GM13976 (cell line): ENCODE results near the gene WTAP.
"Not testable (repeated sequence)": the region's sequence is repeated elsewhere in the genome, so short reads cannot be mapped to it uniquely, and the experiment has no call there.

Experiments
- DNase-seq: peaks from one replicate; pipeline ENCODE4 v3.0.0; 2012; ENCODE audit warnings: low spot score
- in situ Hi-C: fragments of 300-500 bp; cut with MboI; formaldehyde crosslinking; loops from one replicate; pipeline ENCODE4 v1.12.0; 2022; ENCODE audit warnings: low sequenced_read_pairs, mixed read lengths, inconsistent platforms; ENCODE audit not compliant: unreplicated experiment
- TF ChIP-seq, protein P1 (sequence below): IDR thresholded peaks from 2 replicates; pipeline ENCODE4 v1.5.1; 2012; ENCODE audit warnings: borderline replicate concordance, mild to moderate bottlenecking; ENCODE audit not compliant: insufficient read depth; ENCODE audit errors: extremely low read depth, missing control alignments, control extremely low read depth

Gene WTAP

DNA sequence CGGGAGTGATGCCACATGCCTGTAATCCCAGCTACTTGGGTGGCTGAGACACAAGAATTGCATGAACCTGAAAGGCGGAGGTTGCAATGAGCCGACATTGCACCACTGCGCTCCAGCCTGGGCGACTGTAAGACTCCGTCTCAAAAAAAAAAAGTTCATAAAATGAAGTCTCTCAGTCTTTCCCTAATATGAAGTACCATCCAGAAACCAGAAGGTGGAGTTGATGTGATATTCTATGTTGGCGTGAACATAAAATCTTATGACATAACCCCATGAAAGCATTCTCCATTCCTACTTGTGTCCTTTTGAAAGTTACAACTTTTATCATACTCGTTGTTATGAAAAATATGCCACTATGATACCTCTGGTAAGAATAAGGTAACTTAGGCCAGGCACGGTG is 40.0 kb upstream of the WTAP start:
- no peak for DNase-seq

DNA sequence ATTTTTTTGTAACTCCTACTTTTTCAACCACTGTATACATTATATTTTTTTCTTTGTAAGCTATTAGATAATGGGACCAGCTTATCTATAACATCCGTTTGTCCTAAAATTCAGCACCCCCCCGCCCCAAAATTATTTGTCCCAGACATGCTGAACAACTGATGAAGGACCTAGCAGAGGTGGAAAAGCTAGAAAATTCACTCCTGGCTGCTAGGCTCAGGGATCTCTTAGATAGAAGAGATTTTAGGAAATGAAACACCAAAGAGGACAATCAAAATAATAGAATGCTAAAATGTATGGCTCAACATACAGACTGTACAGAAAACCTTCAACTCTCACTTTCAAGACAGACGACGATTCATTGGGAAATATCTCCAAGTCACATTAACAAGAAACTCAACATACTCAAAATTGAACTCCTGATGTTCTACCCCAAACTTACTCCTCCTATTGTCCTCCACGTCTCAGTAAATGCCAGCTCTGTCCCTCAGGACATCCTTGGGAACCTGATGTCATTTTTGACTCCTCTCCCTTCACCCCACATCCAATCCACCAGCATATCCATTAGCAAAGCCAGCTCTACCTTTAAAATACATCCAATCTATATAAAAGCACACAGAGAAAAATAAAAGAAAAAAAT is 38.9 kb upstream of the WTAP start:
- TF ChIP-seq, protein P1, sequence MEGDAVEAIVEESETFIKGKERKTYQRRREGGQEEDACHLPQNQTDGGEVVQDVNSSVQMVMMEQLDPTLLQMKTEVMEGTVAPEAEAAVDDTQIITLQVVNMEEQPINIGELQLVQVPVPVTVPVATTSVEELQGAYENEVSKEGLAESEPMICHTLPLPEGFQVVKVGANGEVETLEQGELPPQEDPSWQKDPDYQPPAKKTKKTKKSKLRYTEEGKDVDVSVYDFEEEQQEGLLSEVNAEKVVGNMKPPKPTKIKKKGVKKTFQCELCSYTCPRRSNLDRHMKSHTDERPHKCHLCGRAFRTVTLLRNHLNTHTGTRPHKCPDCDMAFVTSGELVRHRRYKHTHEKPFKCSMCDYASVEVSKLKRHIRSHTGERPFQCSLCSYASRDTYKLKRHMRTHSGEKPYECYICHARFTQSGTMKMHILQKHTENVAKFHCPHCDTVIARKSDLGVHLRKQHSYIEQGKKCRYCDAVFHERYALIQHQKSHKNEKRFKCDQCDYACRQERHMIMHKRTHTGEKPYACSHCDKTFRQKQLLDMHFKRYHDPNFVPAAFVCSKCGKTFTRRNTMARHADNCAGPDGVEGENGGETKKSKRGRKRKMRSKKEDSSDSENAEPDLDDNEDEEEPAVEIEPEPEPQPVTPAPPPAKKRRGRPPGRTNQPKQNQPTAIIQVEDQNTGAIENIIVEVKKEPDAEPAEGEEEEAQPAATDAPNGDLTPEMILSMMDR = no peak
- in situ Hi-C loops = loop anchor here (25.0 kb wide), 1 partner anchor 774 kb away; no protein-coding TSS in a partner anchor
- no peak for DNase-seq

More for the DNA sequence above, 40.0 kb upstream of the WTAP start:
- in situ Hi-C loops = loop anchor here (25.0 kb wide), 1 partner anchor 775 kb away; no protein-coding TSS in a partner anchor
- TF ChIP-seq, protein P1 = no peak

DNA sequence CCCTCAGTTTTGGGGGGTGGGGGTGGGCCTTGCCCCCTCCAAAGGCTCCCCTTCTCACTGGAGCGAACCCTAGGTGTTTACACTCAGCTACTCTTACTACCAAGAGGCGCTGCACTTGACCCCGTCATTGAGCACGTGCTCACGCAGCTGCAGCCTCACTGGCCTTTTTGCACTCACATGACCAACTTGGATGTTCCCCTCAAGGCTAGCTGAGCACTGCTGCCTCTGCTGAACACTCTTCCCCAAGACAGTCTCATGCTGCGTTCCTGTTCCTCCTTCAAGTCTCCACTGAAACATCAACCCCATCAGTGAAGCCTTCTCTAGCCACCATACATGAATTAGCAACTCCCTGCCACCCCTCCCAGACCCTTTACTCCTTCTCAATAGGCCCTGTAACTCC is 38.3 kb upstream of the WTAP start:
- in situ Hi-C loops = loop anchor here (25.0 kb wide), 1 partner anchor 773 kb away; no protein-coding TSS in a partner anchor
- TF ChIP-seq, protein P1 = no peak
- no peak for DNase-seq

DNA sequence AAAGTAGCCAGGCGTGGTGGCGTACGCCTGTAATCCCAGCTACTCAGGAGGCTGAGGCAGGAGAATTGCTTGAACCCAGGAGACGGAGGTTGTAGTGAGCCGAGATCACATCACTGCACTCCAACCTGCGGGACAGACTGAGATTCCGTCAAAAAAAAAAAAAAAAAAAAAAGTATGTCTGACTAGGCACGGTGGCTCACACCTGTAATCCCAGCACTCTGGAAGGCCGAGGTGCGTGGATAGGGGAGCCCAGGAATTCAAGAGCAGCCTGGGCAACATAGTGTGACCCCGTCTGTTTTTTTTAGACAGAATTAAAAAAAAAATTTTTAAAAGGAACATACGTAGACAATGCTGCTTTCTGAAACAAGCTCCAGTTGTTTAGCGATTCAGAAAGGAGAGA is 37.2 kb upstream of the WTAP start:
- DNase-seq = not testable (repeated sequence)
- in situ Hi-C loops = loop anchor here (25.0 kb wide), 1 partner anchor 772 kb away; no protein-coding TSS in a partner anchor

DNA sequence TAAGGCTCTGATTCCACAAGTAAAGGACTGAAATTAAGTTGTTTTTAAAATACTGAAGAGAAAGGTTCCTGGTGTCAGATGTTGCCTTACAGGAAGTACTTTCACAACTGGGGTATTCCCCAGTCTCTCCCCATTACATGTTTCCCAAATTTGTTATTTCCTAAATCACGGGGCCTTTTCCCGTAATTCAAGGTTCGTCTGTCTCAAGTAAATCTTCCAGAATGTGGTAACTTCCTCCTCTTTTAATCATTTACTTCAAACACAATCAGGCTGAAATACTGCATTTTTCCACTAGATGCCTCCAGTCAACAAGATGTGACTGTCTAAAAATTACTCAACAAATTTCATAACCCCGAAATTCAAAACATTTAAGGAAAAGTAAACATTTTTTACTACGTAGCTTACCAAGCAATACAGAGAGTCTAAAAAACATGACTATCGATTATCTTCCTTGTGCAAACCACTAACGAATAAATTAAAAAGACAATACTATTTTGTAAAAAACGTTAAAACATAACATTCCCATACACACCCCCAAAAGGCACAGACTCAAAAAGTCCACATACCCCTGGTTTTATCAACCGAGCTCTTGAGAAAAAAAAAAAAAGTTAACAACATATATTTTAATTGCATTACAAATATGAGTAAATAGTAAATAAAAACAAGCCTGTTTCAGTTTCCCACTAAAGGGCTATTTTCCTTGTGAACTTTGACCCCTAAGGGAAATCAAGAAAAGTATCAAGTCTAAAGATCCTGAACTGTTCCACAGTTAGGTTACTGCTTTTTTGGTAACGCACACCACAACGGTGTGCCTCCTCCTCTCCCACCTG is 36.0 kb upstream of the WTAP start:
- TF ChIP-seq, protein P1 = peak; percentile 60
- in situ Hi-C loops = loop anchor here (25.0 kb wide), 1 partner anchor 771 kb away; no protein-coding TSS in a partner anchor
- DNase-seq = peak; percentile 63

DNA sequence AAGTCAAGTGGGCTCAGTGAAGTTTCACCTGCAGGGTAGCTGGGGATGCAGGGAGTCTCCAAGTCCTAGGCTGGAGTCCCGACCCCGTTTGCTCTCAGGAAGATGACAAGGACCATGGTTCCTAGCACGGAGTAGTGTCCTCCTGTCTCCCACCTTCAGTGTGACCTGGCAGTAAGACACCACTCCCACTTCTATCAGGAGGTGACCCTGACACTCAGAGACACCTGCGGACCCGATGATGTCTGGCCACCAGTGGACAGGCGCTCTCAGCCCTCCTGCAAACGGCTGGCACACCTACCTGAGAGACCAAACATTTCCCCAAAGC is 35.4 kb upstream of the WTAP start:
- in situ Hi-C loops = loop anchor here (25.0 kb wide), 1 partner anchor 770 kb away; no protein-coding TSS in a partner anchor
- TF ChIP-seq, protein P1 = no peak
- peak; percentile 20 for DNase-seq
